Lower lobe of right lung (tissue), 2 donors: Measurements from ENCODE around the gene MYB. TPM values are rescaled to one million over a fixed set of nuclear protein-coding genes. Genes with fewer than 3 reads are reported as not detected.

Source experiments
- ATAC-seq, 2 donors: fragments of 200-7000 bp; cut with Tn5 transposase; one replicate each; pipeline ENCODE4 v1.9.1; 2020 to 2022; ENCODE audit warnings: mild to moderate bottlenecking in 2 of 2, moderate library complexity in 2 of 2
- DNase-seq: peaks from one replicate; pipeline ENCODE4 v3.0.0-alpha.2; 2020
- H3K27ac ChIP-seq: fragments of 200-600 bp; one replicate; pipeline ENCODE4 v1.8.0; 2022
- H3K27me3 ChIP-seq: fragments of 200-600 bp; one replicate; pipeline ENCODE4 v1.8.0; 2022; ENCODE audit warnings: low read depth
- H3K36me3 ChIP-seq: fragments of 200-600 bp; one replicate; pipeline ENCODE4 v1.8.0; 2022; ENCODE audit warnings: mild to moderate bottlenecking
- H3K4me1 ChIP-seq: fragments of 200-600 bp; one replicate; pipeline ENCODE4 v1.8.0; 2022
- H3K4me3 ChIP-seq: fragments of 200-600 bp; one replicate; pipeline ENCODE4 v1.8.0; 2022; ENCODE audit warnings: mild to moderate bottlenecking
- H3K9me3 ChIP-seq: fragments of 200-600 bp; one replicate; pipeline ENCODE4 v1.8.0; 2022
- CTCF ChIP-seq: fragments of 200-600 bp; IDR thresholded peaks from one replicate; pipeline ENCODE4 v1.8.0; 2022; ENCODE audit warnings: antibody characterized with exemption, mild to moderate bottlenecking
- intact Hi-C: fragments of 100-400 bp; cut with DNase I; formaldehyde crosslinking; loops from one replicate; pipeline ENCODE4 v1.11.0; 2022
- total RNA-seq: library from RNA; stranded (reverse); fragmentation: NEBNext Ultra II Directional; extraction: Animal tissue kit (Norgen Biotek cat#: 25700); gene quantifications from one replicate; pipeline ENCODE4 v1.2.1, GENCODE V29; 2021
- donor health status: DM: no; HTN: yes; CAD: no; lungs with severe emphysema.

MYB gene
- total RNA-seq, 1 donor from 2014 or later: 6.1 TPM

DNA sequence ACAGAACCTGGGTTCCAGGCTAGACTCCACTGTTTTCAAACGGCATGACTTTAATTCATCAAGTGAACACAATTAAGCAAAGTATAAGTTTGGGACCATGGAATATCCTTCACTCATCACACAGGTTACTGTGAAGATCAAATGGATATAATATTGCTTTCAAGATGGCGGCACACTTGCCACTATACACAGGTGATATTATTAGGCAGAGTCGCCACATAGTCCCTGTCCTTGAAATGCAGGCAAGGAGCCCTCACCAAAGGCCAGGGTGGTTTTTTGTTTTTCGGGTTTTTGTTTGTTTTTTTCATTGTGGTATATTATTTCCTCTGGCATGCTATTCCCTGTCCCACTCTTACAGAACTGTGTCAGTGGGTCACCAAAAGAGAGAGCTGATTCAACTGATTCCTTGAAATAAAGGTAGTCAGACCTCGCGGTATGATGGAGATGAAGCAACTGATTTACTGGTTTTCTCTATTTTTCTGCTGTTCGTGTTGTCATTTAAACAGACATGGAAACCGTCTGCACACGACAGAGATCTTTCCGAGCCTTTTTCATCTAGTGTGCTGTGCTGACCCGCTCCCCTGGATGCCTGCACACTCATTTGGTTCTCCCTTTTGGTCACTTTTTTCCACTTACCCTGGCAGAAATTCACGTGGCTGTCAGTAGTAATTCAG lies 29.7 kb downstream of the MYB start:
- DNase-seq (no peak), ATAC-seq (no peak)
- H3K27ac ChIP-seq: no peak overlapping the region
- intact Hi-C loops: no loop called here
- H3K27me3 ChIP-seq: no peaks in the 10 kb centered on the region
- no peaks in the 10 kb centered on the region for H3K9me3 ChIP-seq
- no peak overlapping the region for H3K4me3 ChIP-seq
- H3K36me3 ChIP-seq: no peaks in the 10 kb centered on the region
- no peak for TF ChIP-seq CTCF
- H3K4me1 ChIP-seq: no peaks in the 10 kb centered on the region

GRCh38 chr6:135211306-135211702 lies 30.2 kb downstream of the MYB start:
- Histone ChIP-seq H3K27ac (no peak overlapping the region), H3K4me1 (no peaks in the 10 kb centered on the region), H3K9me3 (no peaks in the 10 kb centered on the region), H3K27me3 (no peaks in the 10 kb centered on the region), H3K36me3 (no peaks in the 10 kb centered on the region), H3K4me3 (no peak overlapping the region)
- no peak for DNase-seq
- TF ChIP-seq CTCF: no peak
- ATAC-seq: no peak
- intact Hi-C loops: no loop called here

DNA sequence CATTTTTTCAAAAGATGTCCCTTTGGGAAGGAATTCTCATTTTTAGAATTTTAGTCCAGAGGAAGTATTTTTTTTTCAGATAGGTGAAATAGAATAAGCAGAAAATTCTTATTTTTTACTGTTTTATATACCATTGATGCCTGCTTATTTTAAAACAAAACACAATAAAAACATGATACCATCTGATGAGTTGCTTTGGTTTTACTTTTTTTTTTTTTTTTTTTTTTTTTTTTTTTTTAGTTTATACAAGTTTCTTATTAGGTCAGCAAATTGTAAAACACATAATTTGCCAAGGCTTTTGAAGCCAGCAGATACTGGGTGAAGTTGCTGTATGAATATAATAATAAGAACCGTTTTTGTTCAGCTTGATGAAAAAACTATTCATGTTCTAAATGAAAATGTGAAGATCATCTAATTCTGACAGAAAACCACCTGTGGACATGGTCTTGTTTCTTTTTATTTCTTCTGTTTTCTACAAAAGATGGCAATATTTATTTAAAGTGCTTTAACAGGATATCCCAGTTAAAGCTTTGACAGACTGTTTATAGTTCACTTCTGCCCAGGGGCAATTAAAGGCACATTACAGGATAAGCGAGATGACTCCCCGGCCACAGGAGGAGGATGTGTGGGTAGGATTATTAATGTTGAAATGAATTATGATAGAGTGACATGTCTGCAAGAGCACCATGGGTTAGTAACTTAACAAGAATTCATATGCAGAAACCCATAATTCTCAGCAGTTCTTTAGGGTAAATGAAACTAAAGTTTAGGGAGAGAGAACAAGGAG lies 31.1 kb downstream of the MYB start:
- TF ChIP-seq CTCF: no peak
- DNase-seq (no peak), ATAC-seq (no peak)
- intact Hi-C loops: no loop called here
- no peak overlapping the region for H3K27ac ChIP-seq
- no peaks in the 10 kb centered on the region for H3K36me3 ChIP-seq
- no peaks in the 10 kb centered on the region for H3K27me3 ChIP-seq
- H3K9me3 ChIP-seq: no peaks in the 10 kb centered on the region
- H3K4me1 ChIP-seq: no peaks in the 10 kb centered on the region
- no peak overlapping the region for H3K4me3 ChIP-seq

GRCh38 chr6:135212935-135213334 lies 31.8 kb downstream of the MYB start:
- DNase-seq (no peak), ATAC-seq (no peak)
- H3K4me3 ChIP-seq: no peak overlapping the region
- intact Hi-C loops: no loop called here
- H3K36me3 ChIP-seq: no peaks in the 10 kb centered on the region
- no peaks in the 10 kb centered on the region for H3K27me3 ChIP-seq
- no peaks in the 10 kb centered on the region for H3K9me3 ChIP-seq
- TF ChIP-seq CTCF: no peak
- H3K4me1 ChIP-seq: no peaks in the 10 kb centered on the region
- H3K27ac ChIP-seq: no peak overlapping the region

GRCh38 chr6:135213616-135214015 lies 32.5 kb downstream of the MYB start:
- intact Hi-C loops: no loop called here
- no peak overlapping the region for H3K27ac ChIP-seq
- DNase-seq (no peak), ATAC-seq (no peak)
- no peak overlapping the region for H3K4me3 ChIP-seq
- TF ChIP-seq CTCF: no peak
- H3K27me3 ChIP-seq: no peaks in the 10 kb centered on the region
- H3K36me3 ChIP-seq: no peaks in the 10 kb centered on the region
- no peaks in the 10 kb centered on the region for H3K9me3 ChIP-seq
- H3K4me1 ChIP-seq: no peaks in the 10 kb centered on the region
